ENCODE measurements around the gene VCL.

GRCh38 chr10:74122060-74122459, 124.1 kb downstream of the VCL start:
- no peak for TF ChIP-seq POLR2AphosphoS5 (IDR thresholded peaks at IDR 0.05)
- TF ChIP-seq, protein P1, sequence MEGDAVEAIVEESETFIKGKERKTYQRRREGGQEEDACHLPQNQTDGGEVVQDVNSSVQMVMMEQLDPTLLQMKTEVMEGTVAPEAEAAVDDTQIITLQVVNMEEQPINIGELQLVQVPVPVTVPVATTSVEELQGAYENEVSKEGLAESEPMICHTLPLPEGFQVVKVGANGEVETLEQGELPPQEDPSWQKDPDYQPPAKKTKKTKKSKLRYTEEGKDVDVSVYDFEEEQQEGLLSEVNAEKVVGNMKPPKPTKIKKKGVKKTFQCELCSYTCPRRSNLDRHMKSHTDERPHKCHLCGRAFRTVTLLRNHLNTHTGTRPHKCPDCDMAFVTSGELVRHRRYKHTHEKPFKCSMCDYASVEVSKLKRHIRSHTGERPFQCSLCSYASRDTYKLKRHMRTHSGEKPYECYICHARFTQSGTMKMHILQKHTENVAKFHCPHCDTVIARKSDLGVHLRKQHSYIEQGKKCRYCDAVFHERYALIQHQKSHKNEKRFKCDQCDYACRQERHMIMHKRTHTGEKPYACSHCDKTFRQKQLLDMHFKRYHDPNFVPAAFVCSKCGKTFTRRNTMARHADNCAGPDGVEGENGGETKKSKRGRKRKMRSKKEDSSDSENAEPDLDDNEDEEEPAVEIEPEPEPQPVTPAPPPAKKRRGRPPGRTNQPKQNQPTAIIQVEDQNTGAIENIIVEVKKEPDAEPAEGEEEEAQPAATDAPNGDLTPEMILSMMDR (IDR thresholded peaks at IDR 0.05), result no peak

Measured in suprapubic skin (tissue), 3 donors.